Right lobe of liver (tissue), 6 donors: ENCODE results near the gene RBM19. TPM values are rescaled to one million over a fixed set of nuclear protein-coding genes. Genes with fewer than 3 reads are reported as not detected.

ENCODE experiments used
- ATAC-seq, 4 donors: fragments of 200-7000 bp; cut with Tn5 transposase; one replicate each; pipeline ENCODE4 v1.9.1; 2020; ENCODE audit warnings: mild to moderate bottlenecking in 4 of 4, moderate library complexity in 4 of 4
- DNase-seq, 3 donors: peaks; one replicate each; pipeline ENCODE4 v3.0.0-alpha.2; 2020
- H3K27ac ChIP-seq, 3 donors: fragments of 200-600 bp; one replicate each; pipeline ENCODE4 v1.8.0; 2022
- H3K27me3 ChIP-seq, 2 donors: fragments of 200-600 bp; one replicate each; pipeline ENCODE4 v1.8.0; 2022
- H3K36me3 ChIP-seq, 4 donors: fragments of 200-600 bp; sonication (generic) in 1 of 4; one replicate each; pipeline versions ENCODE4 v1.5.1 to v1.8.0; 2017 to 2022; ENCODE audit warnings: control low read depth in 1 of 4
- H3K4me1 ChIP-seq, 4 donors: fragments of 200-600 bp; sonication (generic) in 1 of 4; one replicate each; pipeline versions ENCODE4 v1.5.1 to v1.8.0; 2017 to 2022; ENCODE audit warnings: control low read depth in 1 of 4
- H3K4me3 ChIP-seq, 3 donors: fragments of 200-600 bp; one replicate each; pipeline ENCODE4 v1.8.0; 2022
- H3K9me3 ChIP-seq, 4 donors: fragments of 200-600 bp; sonication (generic) in 1 of 4; one replicate each; pipeline versions ENCODE4 v1.5.1 to v1.8.0; 2017 to 2022; ENCODE audit warnings: control low read depth in 1 of 4
- CTCF ChIP-seq, 4 donors: fragments of 200-600 bp in 3 of 4; fragments of 450-650 bp in 1 of 4; IDR thresholded peaks; one replicate each; pipeline versions ENCODE4 v1.5.1 to v1.8.0; 2016 to 2022; ENCODE audit warnings: antibody characterized with exemption in 4 of 4, mild to moderate bottlenecking in 2 of 4
- POLR2A ChIP-seq: fragments of 450-650 bp; IDR thresholded peaks from one replicate; pipeline ENCODE4 v1.6.1; 2017; ENCODE audit warnings: antibody characterized with exemption, mild to moderate bottlenecking
- WGBS: methylation state at CpG from one replicate; pipeline ENCODE4 v1.1.6; 2018; ENCODE audit warnings: low coverage, low lambda C conversion rate; ENCODE audit not compliant: insufficient coverage; ENCODE audit errors: missing lambda C conversion rate; 5-methylcytosine and 5-hydroxymethylcytosine counted together
- intact Hi-C, 2 donors: fragments of 100-400 bp; cut with DNase I; formaldehyde crosslinking; loops; one replicate each; pipeline versions ENCODE4 v1.11.2 to v1.14.1; 2022
- total RNA-seq, 6 experiments: library from RNA; depleted of rRNA in 2 of 6; stranded (reverse); fragments of >200 nt in 2 of 6; fragmentation: NEBNext Ultra II Directional in 3 of 6; extraction: Animal tissue kit (Norgen Biotek cat#: 25700) in 3 of 6; gene quantifications; one replicate each; pipeline versions ENCODE4 v1.1.0 to v1.2.4, GENCODE V29; 2016 to 2023
- donor health status: DM: no; HTN: yes; CAD: no.
- donor health status: DM: no; HTN: no; CAD: no.
- donor health status: DM: no; HTN: no; CAD: no.
- donor health status: DM: no; HTN: yes; CAD: no.
- donor health status: DM: no; HTN: yes; CAD: no.

RBM19 gene
- total RNA-seq, 6 experiments from 2014 or later: 11.3 to 17.2 (median 14.2) TPM

DNA sequence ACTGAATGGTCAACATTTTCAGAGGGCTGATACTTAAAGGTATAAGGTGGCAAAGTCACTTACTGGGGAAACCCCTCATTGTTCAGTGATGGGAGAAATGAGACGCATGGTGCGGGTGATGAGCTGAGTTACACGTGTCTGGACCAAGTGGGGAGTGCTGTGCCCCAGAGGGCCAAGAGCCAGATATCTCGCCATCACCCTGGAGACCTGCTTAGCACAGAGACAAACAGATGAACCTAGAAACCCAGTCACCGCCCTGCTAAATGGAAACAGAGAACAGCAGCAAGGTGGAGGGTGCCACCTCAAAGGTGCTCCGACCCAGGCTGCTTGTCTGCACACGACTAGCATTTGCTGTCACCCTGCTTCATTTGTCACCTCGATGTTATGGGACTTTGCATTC, 92.4 kb downstream of the RBM19 start:
- WGBS: 84% methylated on average over 3 of the region's 8 CpGs
- DNase-seq (no peak), ATAC-seq (no peak)
- Histone ChIP-seq H3K4me3 (no peak overlapping the region), H3K27ac (no peak overlapping the region), H3K36me3 (no peaks in the 10 kb centered on the region), H3K27me3 (no peaks in the 10 kb centered on the region), H3K4me1 (no peaks in the 10 kb centered on the region), H3K9me3 (no peaks in the 10 kb centered on the region)
- intact Hi-C loops: no loop called here
- TF ChIP-seq CTCF (IDR thresholded peaks at IDR 0.05): no peak
- TF ChIP-seq POLR2A: no peak

DNA sequence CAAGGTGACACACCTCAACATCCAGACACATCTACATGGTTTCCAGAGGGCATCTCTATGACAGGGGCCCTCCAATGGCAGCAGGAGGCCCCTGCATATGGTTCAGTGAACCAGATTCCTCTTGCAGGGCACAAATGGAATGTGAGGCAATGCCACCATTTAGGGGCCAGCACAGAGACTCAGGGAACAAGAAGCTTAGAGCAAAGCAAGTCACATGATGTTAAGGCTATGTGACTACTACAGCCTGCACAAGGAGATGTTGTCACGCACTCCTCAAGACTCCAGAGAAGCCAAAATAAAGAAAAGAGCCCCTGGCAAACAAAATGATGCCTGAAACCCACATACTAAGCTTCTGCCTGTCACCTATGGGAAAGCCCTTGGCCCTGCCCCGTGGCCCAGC, 95.2 kb downstream of the RBM19 start:
- Histone ChIP-seq H3K36me3 (no peaks in the 10 kb centered on the region), H3K4me1 (no peaks in the 10 kb centered on the region), H3K4me3 (no peak overlapping the region), H3K27ac (no peak overlapping the region), H3K27me3 (no peaks in the 10 kb centered on the region), H3K9me3 (no peaks in the 10 kb centered on the region)
- no peak for DNase-seq
- ATAC-seq: no peak
- TF ChIP-seq CTCF (IDR thresholded peaks at IDR 0.05) (no peak), POLR2A (no peak)
- intact Hi-C loops: no loop called here
- WGBS: 100% methylated on average over 2 of the region's 2 CpGs

GRCh38 chr12:113870035-113870434, 96.1 kb downstream of the RBM19 start:
- H3K4me1 ChIP-seq: no peaks in the 10 kb centered on the region
- H3K4me3 ChIP-seq: no peak overlapping the region
- ATAC-seq: no peak
- no peaks in the 10 kb centered on the region for H3K36me3 ChIP-seq
- intact Hi-C loops: no loop called here
- no peaks in the 10 kb centered on the region for H3K27me3 ChIP-seq
- WGBS: 100% methylated on average over 1 of the region's 8 CpGs
- DNase-seq: no peak
- no peak for TF ChIP-seq CTCF (IDR thresholded peaks at IDR 0.05)
- TF ChIP-seq POLR2A: no peak
- H3K27ac ChIP-seq: no peak overlapping the region
- H3K9me3 ChIP-seq: no peaks in the 10 kb centered on the region

- intact Hi-C loops: no loop called here
- TF ChIP-seq POLR2A: no peak
- no peak for TF ChIP-seq CTCF (IDR thresholded peaks at IDR 0.05)
- Histone ChIP-seq H3K4me1 (no peaks in the 10 kb centered on the region), H3K27ac (no peak overlapping the region), H3K9me3 (no peaks in the 10 kb centered on the region), H3K27me3 (no peaks in the 10 kb centered on the region), H3K36me3 (no peaks in the 10 kb centered on the region), H3K4me3 (no peak overlapping the region)
- DNase-seq (no peak), ATAC-seq (no peak)
- WGBS: 93% methylated on average over 3 of the region's 3 CpGs
Measured at GRCh38 chr12:113868365-113868764, 97.8 kb downstream of the RBM19 start.

- Histone ChIP-seq H3K27ac (no peak overlapping the region), H3K9me3 (no peaks in the 10 kb centered on the region), H3K27me3 (no peaks in the 10 kb centered on the region), H3K4me3 (no peak overlapping the region), H3K36me3 (no peaks in the 10 kb centered on the region), H3K4me1 (no peaks in the 10 kb centered on the region)
- TF ChIP-seq CTCF (IDR thresholded peaks at IDR 0.05) (peak in 3 of 4 donors; percentile 8 to 18 (median 13)), POLR2A (no peak)
- intact Hi-C loops: no loop called here
- DNase-seq: no peak
- 77% methylated on average over 4 of the region's 6 CpGs for WGBS
- ATAC-seq: no peak
Measured at GRCh38 chr12:113867258-113867657, 98.9 kb downstream of the RBM19 start.
